Activated T-cell treated with anti-CD3 and anti-CD28 coated beads for 48 hours (primary cell): ENCODE results near the gene IQSEC2.

Experiments used
- DNase-seq: peaks from one replicate; pipeline ENCODE4 v3.0.0-alpha.2; 2020; ENCODE audit warnings: low read depth

The IQSEC2 gene

GRCh38 chrX:53281321-53281822, at the start of gene IQSEC2:
IQSEC2 (minus strand) TSS chrX:53281584.
- no peak for DNase-seq

- no peak for DNase-seq
These were observed 48.9 kb upstream of the IQSEC2 start for GRCh38 chrX:53330331-53330730.

- DNase-seq, result no peak
These were observed 43.4 kb upstream of the IQSEC2 start for GRCh38 chrX:53324803-53325202.

- DNase-seq, result no peak
These were observed 42.7 kb upstream of the IQSEC2 start for GRCh38 chrX:53324085-53324484.

- no peak for DNase-seq
These were observed 41.8 kb upstream of the IQSEC2 start for GRCh38 chrX:53323196-53323595.

- no peak for DNase-seq
These were observed 40.6 kb upstream of the IQSEC2 start for GRCh38 chrX:53321943-53322497.

GRCh38 chrX:53321230-53321942, 40.0 kb upstream of the IQSEC2 start:
- no peak for DNase-seq

- DNase-seq, result no peak
These were observed 39.3 kb upstream of the IQSEC2 start for GRCh38 chrX:53320543-53321229.

- no peak for DNase-seq
These were observed 38.5 kb upstream of the IQSEC2 start for GRCh38 chrX:53319614-53320542.

- no peak for DNase-seq
These were observed 37.5 kb upstream of the IQSEC2 start for GRCh38 chrX:53318766-53319353.

GRCh38 chrX:53317365-53318069, 36.1 kb upstream of the IQSEC2 start:
- peak; percentile 49 for DNase-seq

GRCh38 chrX:53316860-53317237, 35.5 kb upstream of the IQSEC2 start:
- DNase-seq, result no peak

GRCh38 chrX:53316111-53316859, 34.9 kb upstream of the IQSEC2 start:
- DNase-seq, result no peak

- no peak for DNase-seq
These were observed 32.3 kb upstream of the IQSEC2 start for GRCh38 chrX:53313728-53314105.

- DNase-seq, result peak; percentile 27
These were observed 31.8 kb upstream of the IQSEC2 start for GRCh38 chrX:53312946-53313727.

GRCh38 chrX:53309837-53310236, 28.5 kb upstream of the IQSEC2 start:
- no peak for DNase-seq

- DNase-seq, result no peak
These were observed 27.5 kb upstream of the IQSEC2 start for GRCh38 chrX:53308836-53309235.

GRCh38 chrX:53305996-53306937, 24.9 kb upstream of the IQSEC2 start:
- no peak for DNase-seq
